GM10266 (cell line): ENCODE data around the gene ARHGAP27.

ENCODE experiments used
- DNase-seq: peaks from one replicate; pipeline ENCODE4 v3.0.0; 2012; ENCODE audit errors: extremely low spot score
- TF ChIP-seq, protein P1 (sequence below): IDR thresholded peaks from 2 replicates; pipeline ENCODE4 v1.5.1; 2012; ENCODE audit warnings: mild to moderate bottlenecking, low read depth; ENCODE audit not compliant: control insufficient read depth, insufficient read depth; ENCODE audit errors: missing control alignments

ARHGAP27 gene

DNA sequence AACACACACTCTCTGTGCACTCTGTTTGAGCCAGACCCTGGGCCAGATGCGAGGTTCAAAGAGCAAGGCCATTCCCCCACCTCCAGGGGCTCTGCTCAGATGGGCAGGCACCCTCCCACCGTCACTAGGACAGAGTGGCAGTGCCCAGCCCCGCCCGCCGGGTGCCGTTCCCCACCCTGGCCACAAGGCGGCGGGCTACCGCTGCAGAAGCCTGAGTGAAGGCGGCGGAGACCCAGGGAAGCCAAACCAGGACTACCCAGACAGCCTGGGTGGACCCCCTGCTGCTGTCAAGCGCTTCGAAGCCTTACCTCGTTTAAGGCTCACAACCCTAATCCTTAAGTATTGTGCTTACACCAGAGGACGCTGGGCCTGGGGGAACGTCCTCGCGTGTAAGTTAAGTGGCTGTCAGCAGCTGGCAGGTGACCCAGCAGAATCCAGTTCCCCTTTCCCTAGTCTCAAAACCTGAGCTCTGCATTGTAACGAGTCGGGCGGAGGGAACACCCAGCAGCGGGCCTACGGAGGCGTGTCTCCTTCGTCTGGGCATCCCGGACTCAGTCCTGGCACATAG, 4.5 kb downstream of the ARHGAP27 start:
- DNase-seq: peak; percentile 89

DNA sequence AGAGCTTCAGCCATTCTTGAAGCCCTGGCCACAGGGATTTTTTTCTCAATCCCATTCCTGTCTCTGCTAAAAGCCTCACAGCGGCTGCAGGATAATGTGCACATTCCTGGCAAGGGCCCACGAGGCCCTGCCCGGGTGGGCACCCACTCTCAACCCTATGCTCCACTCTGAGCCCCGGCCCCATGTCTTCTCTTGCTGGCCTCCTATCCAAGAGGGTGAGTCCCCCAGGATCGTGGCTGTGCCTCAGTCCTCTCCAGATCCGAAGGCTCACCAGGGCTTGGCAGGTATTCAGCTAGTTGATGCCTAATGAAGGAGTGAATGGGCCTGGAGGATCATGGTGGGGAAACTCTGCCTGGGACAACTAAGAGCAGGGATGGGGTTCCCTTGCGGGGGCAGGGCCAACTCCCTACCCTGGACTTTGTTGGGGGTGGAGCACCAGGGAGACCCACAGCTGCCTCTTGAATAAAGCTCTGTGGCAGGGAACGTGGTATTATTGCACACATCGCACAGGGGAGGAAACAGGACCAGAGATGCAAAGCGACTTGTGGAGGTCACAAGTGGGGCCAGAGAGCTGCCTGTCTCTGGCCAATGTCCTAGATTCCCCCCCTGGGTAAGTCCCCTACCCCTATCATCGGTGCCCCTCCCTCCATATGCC, 5.4 kb downstream of the ARHGAP27 start:
- no peak for DNase-seq
- TF ChIP-seq, protein P1, sequence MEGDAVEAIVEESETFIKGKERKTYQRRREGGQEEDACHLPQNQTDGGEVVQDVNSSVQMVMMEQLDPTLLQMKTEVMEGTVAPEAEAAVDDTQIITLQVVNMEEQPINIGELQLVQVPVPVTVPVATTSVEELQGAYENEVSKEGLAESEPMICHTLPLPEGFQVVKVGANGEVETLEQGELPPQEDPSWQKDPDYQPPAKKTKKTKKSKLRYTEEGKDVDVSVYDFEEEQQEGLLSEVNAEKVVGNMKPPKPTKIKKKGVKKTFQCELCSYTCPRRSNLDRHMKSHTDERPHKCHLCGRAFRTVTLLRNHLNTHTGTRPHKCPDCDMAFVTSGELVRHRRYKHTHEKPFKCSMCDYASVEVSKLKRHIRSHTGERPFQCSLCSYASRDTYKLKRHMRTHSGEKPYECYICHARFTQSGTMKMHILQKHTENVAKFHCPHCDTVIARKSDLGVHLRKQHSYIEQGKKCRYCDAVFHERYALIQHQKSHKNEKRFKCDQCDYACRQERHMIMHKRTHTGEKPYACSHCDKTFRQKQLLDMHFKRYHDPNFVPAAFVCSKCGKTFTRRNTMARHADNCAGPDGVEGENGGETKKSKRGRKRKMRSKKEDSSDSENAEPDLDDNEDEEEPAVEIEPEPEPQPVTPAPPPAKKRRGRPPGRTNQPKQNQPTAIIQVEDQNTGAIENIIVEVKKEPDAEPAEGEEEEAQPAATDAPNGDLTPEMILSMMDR: no peak

More for the DNA sequence above, 4.5 kb downstream of the ARHGAP27 start:
- TF ChIP-seq, protein P1: peak; percentile 97

DNA sequence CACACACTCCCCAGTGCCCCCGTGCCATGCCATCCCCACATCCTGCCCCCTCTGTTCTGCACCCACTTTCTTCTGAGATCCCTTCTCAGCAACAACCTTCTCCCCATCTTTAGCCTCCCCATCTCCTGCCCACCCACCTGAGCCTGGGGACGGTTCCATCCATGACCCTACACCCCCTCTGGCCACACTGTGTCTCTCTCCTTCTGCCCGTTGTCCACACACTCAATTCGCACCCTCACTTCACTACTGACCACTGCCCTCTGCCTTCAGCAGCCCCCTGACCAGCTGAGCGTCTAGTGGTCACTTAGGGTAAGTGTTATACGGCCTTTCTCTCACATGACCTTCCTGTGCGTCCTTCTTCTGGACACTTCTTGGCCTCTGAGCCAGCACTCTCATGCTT, 6.1 kb downstream of the ARHGAP27 start:
- TF ChIP-seq, protein P1: no peak
- no peak for DNase-seq

DNA sequence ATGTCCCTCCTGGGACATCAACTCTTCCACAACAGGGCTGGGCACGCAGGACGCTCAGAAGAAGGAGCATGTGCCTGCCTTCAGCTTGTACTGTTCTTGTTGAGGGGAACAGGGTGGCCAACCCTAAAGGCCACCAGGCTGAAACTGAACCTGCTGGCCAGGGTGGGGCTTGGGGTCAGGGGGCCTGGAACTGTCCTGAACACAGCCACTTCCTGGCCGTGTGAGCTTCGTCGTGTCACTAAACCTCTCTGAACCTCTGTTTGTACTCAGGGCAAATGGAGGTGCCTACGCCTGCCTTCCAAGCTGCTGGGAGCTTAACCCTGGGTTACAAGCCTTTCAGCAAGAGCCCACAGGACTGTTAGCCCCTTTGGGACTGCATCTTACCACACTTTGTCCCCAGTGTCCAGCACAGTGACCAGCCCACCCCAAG, 6.7 kb downstream of the ARHGAP27 start:
- TF ChIP-seq, protein P1: no peak
- no peak for DNase-seq

GRCh38 chr17:45425125-45425983, 7.3 kb downstream of the ARHGAP27 start:
- peak; percentile 56 for DNase-seq
- TF ChIP-seq, protein P1: peak; percentile 37

DNA sequence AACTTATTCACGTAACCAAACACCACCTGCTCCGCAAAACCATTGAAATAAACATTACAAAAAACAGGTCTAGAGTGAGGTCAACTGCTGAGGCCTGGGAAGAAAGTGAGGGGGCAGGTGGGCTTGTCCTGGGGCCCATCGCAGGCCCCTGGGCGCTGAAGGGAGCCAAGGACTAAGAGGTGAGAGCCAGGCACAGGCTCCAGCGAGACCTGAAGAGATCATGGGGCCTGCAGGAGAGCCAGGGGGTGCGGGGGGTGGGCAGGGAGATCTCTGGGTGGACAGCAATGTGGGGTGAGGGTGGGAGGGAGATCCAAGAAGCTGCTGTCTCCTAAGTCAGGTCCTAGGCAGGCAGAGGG, 7.9 kb downstream of the ARHGAP27 start:
- TF ChIP-seq, protein P1: no peak

More for the DNA sequence above, 7.9 kb downstream of the ARHGAP27 start:
- no peak for DNase-seq
